Measurements from ENCODE around the gene CDH11. TPM values are rescaled to one million over a fixed set of nuclear protein-coding genes. Genes with fewer than 3 reads are reported as not detected.

The CDH11 gene
- total RNA-seq, 2 experiments from 2014 or later, result not detected

DNA sequence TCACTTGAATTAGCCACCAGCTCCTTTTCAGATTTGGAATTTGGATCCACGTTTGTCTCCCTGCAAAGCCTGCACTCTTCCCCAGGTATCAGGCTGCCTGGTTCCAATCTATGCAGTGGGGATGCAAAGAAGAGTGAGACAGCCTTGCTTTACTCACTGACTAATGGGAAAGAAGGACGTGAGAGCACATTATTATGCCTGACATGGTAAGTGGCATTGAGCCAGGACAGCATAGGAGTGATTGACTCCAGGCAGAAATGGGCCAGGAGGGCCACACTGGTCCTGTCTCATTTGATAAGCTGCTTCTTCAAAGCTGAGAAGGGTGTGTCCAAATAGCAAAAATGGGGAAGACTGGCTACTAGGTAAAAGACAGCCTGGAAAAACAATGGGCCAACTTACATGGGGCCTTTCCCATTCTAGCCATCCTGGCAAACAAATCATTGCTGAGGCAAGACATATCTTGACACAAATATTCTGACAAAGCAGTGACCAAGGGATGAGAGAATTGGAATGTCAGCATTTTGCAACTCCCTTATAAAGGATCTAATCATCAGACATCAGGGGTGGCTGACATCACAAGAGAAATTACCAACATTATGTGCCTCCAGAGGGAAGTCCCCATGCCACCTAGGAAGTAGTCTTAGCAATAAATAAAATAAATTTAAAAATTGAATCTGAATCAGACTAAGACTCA, 38.6 kb downstream of the CDH11 start:
- CTCF ChIA-PET, result no interaction called here
- DNase-seq, result no peak
- Mint-ChIP-seq H3K4me1 (ENCODE audit: low read depth) (no peaks in the 10 kb centered on the region), H3K9me3 (no peaks in the 10 kb centered on the region), H3K36me3 (ENCODE audit: low read depth) (no peaks in the 10 kb centered on the region), H3K27me3 (ENCODE audit: low read depth) (no peaks in the 10 kb centered on the region), H3K27ac (no peak overlapping the region), H3K4me3 (no peak overlapping the region)
- intact Hi-C loops (cut with micrococcal nuclease), result no loop called here

DNA sequence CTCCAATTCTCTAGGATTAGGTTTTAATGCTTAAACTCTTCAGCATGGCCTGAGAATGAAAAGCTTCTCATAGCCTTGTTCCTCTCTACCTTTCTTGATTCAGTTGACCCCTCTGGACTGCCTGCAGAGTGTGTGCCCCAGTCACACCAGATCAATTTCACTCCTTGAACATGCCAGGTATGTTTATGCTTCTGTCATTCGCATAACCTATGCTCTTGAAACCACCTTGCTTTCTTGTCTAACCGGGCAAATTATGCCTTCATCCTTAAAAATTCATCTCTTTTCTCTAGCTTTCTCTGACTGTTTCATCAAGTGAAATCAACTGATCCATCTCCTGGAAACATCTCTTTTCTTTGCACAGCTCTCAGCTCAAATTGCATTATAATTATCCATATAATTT, 42.3 kb downstream of the CDH11 start:
- Mint-ChIP-seq H3K27ac (no peak overlapping the region), H3K9me3 (no peaks in the 10 kb centered on the region), H3K27me3 (ENCODE audit: low read depth) (no peaks in the 10 kb centered on the region), H3K4me3 (no peak overlapping the region), H3K36me3 (ENCODE audit: low read depth) (no peaks in the 10 kb centered on the region), H3K4me1 (ENCODE audit: low read depth) (no peaks in the 10 kb centered on the region)
- intact Hi-C loops (cut with micrococcal nuclease), result no loop called here
- CTCF ChIA-PET, result no interaction called here
- DNase-seq, result no peak

DNA sequence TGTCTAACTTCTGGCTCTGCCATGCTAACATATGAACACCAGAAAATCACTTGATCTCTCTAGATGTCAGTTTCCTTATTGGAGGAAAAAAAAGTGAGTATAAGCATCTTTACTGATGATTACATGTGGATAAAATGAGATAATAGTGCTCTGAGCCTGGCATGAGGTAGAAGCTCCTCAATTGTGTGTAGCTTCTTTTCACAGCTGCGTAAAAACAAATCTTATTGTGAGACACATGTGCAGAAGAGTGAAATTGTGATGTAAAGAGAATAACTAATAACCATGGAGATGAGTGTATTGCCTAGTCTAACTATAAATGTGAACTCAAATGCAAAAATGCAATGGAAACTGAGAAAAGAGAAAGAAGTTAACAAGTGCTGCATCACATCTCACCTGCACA, 44.7 kb downstream of the CDH11 start:
- H3K9me3 Mint-ChIP-seq, result no peaks in the 10 kb centered on the region
- no peak overlapping the region for H3K4me3 Mint-ChIP-seq
- H3K27me3 Mint-ChIP-seq (ENCODE audit: low read depth), result no peaks in the 10 kb centered on the region
- DNase-seq, result no peak
- H3K27ac Mint-ChIP-seq, result no peak overlapping the region
- CTCF ChIA-PET, result no interaction called here
- no peaks in the 10 kb centered on the region for H3K36me3 Mint-ChIP-seq (ENCODE audit: low read depth)
- H3K4me1 Mint-ChIP-seq (ENCODE audit: low read depth), result no peaks in the 10 kb centered on the region
- intact Hi-C loops (cut with micrococcal nuclease), result no loop called here

DNA sequence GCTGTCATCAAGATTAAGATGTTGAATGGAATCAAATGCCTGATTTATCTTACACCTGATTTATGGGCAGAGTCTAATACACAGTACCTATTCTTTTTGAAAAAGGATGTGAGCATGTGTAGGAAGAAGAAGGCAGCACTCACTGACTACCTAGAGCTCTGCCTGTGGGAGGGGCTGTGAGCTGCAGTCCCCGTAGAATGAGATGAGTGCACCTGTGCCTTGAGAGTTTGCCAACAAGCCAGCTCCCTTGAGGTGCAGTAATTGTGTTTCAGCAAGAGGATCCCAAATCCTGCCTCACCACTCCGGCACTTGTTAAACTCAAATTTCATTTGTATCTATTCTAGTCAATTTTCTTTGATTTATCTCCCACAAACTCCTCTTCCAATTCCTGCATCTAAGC, 46.0 kb downstream of the CDH11 start:
- H3K4me3 Mint-ChIP-seq, result no peak overlapping the region
- CTCF ChIA-PET, result no interaction called here
- H3K36me3 Mint-ChIP-seq (ENCODE audit: low read depth), result no peaks in the 10 kb centered on the region
- no peaks in the 10 kb centered on the region for H3K27me3 Mint-ChIP-seq (ENCODE audit: low read depth)
- H3K27ac Mint-ChIP-seq, result no peak overlapping the region
- DNase-seq, result no peak
- H3K4me1 Mint-ChIP-seq (ENCODE audit: low read depth), result no peaks in the 10 kb centered on the region
- intact Hi-C loops (cut with micrococcal nuclease), result no loop called here
- H3K9me3 Mint-ChIP-seq, result peaks cover 4% of the 10 kb centered on the region

DNA sequence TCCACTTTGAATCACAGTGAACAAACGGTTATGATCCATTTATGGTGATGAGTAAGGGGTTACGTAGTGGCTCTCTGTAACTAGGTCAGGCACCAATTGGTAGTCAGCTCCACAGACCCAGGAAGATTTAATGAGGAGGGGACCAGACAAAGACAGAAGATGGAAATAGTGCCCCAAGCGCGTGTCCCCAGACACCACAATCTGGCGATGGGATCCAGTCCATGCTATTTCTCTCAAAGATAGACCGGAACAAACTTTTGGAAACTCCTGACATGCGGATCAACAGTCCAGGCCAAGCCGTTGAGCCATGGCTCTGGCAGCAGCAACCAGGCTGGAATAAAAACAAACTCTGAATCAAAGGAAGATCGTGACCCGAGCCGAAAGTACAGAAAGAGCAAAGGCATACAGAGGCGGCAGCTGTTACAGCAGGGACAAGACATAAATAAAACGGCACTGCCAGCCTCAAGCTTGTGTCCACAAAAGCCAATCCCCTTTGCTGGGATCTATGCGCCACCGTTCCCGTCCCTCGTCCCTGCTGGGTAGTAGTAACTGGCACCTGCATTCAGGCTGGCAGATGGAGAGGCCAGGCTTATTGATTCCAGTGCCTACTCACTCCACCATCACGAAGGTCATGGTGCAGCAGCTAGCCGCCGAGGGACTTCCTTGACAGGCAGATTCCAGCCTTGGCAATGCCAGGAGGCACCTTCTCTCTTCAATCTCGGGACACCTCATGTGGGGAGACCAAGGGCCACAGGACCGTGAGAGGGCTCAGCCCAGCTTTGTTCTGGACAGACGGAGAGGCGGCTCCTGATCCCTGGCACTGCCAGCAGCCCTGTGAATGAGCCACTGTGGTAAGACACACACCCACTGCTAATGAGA, 50.2 kb downstream of the CDH11 start:
- intact Hi-C loops (cut with micrococcal nuclease), result no loop called here
- peaks cover 4% of the 10 kb centered on the region for H3K9me3 Mint-ChIP-seq
- no peak for DNase-seq
- CTCF ChIA-PET, result no interaction called here
- no peaks in the 10 kb centered on the region for H3K27me3 Mint-ChIP-seq (ENCODE audit: low read depth)
- H3K36me3 Mint-ChIP-seq (ENCODE audit: low read depth), result no peaks in the 10 kb centered on the region
- no peak overlapping the region for H3K4me3 Mint-ChIP-seq
- H3K27ac Mint-ChIP-seq, result no peak overlapping the region
- no peaks in the 10 kb centered on the region for H3K4me1 Mint-ChIP-seq (ENCODE audit: low read depth)

DNA sequence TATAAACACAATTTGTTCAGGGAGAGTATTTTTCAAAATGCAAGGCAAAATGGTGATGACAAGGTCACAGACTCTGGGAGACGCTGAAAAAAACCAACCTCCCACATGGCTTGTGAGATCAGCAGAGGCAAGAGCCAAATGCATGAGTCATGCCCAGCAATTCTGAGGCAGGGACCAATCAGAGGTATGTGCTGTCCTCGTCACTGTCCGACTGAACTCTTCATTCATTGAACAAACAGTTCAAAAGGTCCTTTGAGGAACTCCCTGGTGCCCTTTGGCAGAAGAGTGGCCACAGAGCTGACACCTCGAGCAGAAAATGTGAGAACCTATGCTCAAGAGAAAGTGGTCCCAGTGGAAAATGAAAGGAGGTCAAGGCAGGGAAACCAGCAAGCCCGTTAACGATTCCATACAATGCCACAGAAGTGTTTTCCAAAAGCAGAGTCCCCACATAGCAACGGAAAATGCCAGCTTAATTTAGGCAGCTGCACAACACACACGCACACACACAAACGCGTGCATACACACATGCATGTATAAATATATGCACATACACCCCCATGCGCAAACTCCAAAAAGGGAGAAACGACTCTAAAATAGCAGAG, 50.9 kb downstream of the CDH11 start:
- Mint-ChIP-seq H3K36me3 (ENCODE audit: low read depth) (no peaks in the 10 kb centered on the region), H3K27me3 (ENCODE audit: low read depth) (no peaks in the 10 kb centered on the region), H3K4me1 (ENCODE audit: low read depth) (no peaks in the 10 kb centered on the region), H3K9me3 (peaks cover 6% of the 10 kb centered on the region), H3K27ac (no peak overlapping the region), H3K4me3 (no peak overlapping the region)
- CTCF ChIA-PET, result no interaction called here
- intact Hi-C loops (cut with micrococcal nuclease), result no loop called here
- no peak for DNase-seq

DNA sequence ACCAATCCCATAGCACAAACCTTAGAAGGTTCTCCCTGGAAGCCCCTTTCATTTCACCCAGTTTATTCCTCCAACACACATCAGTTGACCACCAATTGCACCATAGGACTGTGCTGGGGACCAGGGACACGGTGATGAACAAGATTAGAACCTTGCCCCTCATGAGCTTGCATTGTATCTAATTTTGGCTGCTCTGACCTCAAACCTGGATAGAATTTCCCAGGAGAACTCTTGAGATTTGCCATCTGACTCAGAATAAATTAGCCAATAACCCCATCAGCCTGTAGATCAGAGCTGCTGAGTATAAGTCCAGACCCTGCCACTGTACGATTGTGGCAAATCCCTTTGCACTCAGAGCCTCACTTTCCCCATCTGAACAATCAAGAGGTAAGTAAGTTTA, 52.1 kb downstream of the CDH11 start:
- Mint-ChIP-seq H3K9me3 (peaks cover 6% of the 10 kb centered on the region), H3K4me3 (no peak overlapping the region), H3K27ac (no peak overlapping the region), H3K27me3 (ENCODE audit: low read depth) (no peaks in the 10 kb centered on the region), H3K36me3 (ENCODE audit: low read depth) (no peaks in the 10 kb centered on the region), H3K4me1 (ENCODE audit: low read depth) (no peaks in the 10 kb centered on the region)
- CTCF ChIA-PET, result no interaction called here
- intact Hi-C loops (cut with micrococcal nuclease), result no loop called here
- no peak for DNase-seq

DNA sequence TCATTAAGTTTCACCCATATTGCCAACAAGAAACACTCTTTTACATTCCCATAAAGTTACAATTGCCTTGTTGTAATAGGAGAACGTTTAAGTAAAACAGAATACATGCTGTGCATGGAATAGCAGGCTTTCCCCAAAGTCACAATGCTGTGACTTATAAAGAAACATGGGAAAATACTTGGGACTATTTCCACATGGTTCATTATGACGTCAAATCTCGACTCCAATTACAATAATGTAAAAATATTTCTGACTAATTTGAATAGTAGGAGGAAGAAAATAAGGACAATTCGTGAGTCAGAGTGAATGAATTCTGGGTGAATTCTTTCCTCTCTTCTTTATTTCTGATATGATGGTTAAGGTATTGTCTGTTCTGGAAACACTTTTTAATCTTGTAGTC, 52.8 kb downstream of the CDH11 start:
- Mint-ChIP-seq H3K27me3 (ENCODE audit: low read depth) (no peaks in the 10 kb centered on the region), H3K4me1 (ENCODE audit: low read depth) (no peaks in the 10 kb centered on the region), H3K4me3 (no peak overlapping the region), H3K9me3 (peaks cover 6% of the 10 kb centered on the region), H3K27ac (no peak overlapping the region), H3K36me3 (ENCODE audit: low read depth) (no peaks in the 10 kb centered on the region)
- no peak for DNase-seq
- CTCF ChIA-PET, result no interaction called here
- intact Hi-C loops (cut with micrococcal nuclease), result no loop called here

DNA sequence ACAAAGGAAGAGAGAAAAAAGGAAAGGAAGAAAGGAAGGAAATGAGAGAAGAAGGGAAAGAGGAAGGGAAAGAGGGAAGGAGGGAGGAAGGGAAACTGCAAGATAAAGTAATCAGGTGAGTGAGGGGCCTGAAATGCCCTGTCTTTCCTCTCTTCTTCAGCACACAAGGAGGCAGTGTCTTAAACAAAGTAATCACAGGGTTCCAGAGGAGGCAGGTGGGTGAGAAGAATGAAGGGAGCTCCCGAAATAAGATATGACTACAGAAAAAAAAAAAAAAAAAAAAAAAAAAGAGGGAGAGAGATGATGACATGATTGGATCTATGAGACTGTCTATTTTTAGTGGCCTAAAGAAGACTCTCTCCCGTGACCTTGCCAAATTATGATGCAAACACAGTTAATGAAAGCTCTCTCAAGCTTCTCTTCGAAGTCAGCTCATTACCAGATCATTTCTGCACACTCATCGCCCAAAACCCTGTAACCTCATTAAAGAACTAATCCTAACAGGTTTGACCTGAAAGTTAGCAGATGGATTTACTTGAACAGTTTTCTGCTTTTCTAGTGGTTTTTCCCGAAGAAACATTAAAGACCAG, 53.6 kb downstream of the CDH11 start:
- no peaks in the 10 kb centered on the region for H3K27me3 Mint-ChIP-seq (ENCODE audit: low read depth)
- no peaks in the 10 kb centered on the region for H3K36me3 Mint-ChIP-seq (ENCODE audit: low read depth)
- intact Hi-C loops (cut with micrococcal nuclease), result no loop called here
- DNase-seq, result no peak
- no peaks in the 10 kb centered on the region for H3K4me1 Mint-ChIP-seq (ENCODE audit: low read depth)
- CTCF ChIA-PET, result no interaction called here
- H3K27ac Mint-ChIP-seq, result no peak overlapping the region
- no peak overlapping the region for H3K4me3 Mint-ChIP-seq
- H3K9me3 Mint-ChIP-seq, result peaks cover 6% of the 10 kb centered on the region

DNA sequence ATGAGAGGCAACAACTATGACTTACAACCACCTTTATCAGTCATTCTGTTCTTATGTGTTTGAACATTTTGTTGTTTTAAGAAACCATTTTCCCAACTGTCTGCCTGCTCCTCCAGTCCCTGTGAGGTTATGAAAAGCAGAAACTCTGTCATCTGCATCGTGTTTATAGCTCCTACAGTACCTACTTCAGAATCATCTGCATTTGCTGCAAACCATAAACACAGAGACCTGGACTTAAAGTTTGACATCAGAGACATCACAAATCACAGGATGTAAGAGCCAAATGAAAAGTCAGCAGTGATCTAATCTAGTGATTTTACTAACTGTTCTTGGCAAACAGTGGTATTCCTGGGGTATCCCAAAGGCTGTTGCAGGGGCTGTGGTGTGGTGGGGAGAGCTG, 55.2 kb downstream of the CDH11 start:
- DNase-seq, result no peak
- CTCF ChIA-PET, result no interaction called here
- H3K4me1 Mint-ChIP-seq (ENCODE audit: low read depth), result no peaks in the 10 kb centered on the region
- no peaks in the 10 kb centered on the region for H3K36me3 Mint-ChIP-seq (ENCODE audit: low read depth)
- no peaks in the 10 kb centered on the region for H3K27me3 Mint-ChIP-seq (ENCODE audit: low read depth)
- no peak overlapping the region for H3K4me3 Mint-ChIP-seq
- no peak overlapping the region for H3K27ac Mint-ChIP-seq
- H3K9me3 Mint-ChIP-seq, result peaks cover 6% of the 10 kb centered on the region
- intact Hi-C loops (cut with micrococcal nuclease), result no loop called here

DNA sequence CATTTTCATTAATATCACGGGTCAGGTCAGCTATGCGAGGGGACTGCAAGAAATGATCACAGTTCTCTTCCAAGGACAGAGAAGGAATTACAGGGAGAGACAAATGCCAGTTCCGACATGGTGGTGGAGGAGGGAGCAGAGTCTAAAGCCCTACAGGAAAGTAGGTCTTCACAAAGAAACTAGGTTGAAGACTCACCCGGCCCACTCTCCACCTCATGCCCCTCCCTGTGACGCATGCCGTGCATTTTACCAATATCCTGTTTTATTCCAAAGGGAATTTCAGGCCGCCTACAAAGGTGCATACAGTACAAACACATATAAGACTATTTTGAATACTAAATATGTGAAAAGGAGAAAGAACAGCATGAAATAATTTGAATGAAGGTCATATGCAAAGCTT, 56.8 kb downstream of the CDH11 start:
- Mint-ChIP-seq H3K27me3 (ENCODE audit: low read depth) (peaks cover 4% of the 10 kb centered on the region), H3K4me1 (ENCODE audit: low read depth) (no peaks in the 10 kb centered on the region), H3K36me3 (ENCODE audit: low read depth) (no peaks in the 10 kb centered on the region), H3K9me3 (peaks cover 2% of the 10 kb centered on the region), H3K27ac (no peak overlapping the region), H3K4me3 (no peak overlapping the region)
- DNase-seq, result no peak
- CTCF ChIA-PET, result no interaction called here
- intact Hi-C loops (cut with micrococcal nuclease), result no loop called here

DNA sequence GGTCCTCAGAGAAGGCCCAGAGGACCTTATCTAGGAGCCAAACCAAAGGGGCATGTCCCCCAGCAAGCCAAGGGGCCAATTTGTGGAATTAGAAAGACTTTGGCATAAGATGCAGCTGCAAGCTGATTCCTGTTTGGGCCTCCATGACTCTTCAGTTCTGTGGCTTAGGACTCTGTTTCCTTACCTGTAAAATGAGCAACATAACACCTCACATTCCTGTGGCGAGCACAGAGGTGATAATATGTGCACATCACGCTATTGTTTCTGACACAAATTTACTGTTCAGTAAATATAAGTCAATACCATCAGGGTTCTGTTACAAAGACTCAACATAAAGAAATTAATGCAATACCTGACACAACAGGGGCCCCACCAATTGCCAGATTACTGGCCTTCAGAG, 57.7 kb downstream of the CDH11 start:
- peaks cover 3% of the 10 kb centered on the region for H3K9me3 Mint-ChIP-seq
- H3K36me3 Mint-ChIP-seq (ENCODE audit: low read depth), result no peaks in the 10 kb centered on the region
- no peak overlapping the region for H3K4me3 Mint-ChIP-seq
- CTCF ChIA-PET, result no interaction called here
- peaks cover 4% of the 10 kb centered on the region for H3K27me3 Mint-ChIP-seq (ENCODE audit: low read depth)
- intact Hi-C loops (cut with micrococcal nuclease), result no loop called here
- no peak for DNase-seq
- H3K27ac Mint-ChIP-seq, result no peak overlapping the region
- no peaks in the 10 kb centered on the region for H3K4me1 Mint-ChIP-seq (ENCODE audit: low read depth)

Data from activated naive CD4-positive, alpha-beta T cell treated with anti-CD3 and anti-CD28 coated beads for 36 hours (primary cell).